ENCODE results near the gene KCNK3.

- TF ChIP-seq POLR2A (IDR thresholded peaks at IDR 0.05; ENCODE audit: low read length): no peak
- no peak for TF ChIP-seq GATA1 (IDR thresholded peaks at IDR 0.05; ENCODE audit: low read depth, low read length)
These were observed 1.4 kb upstream of the KCNK3 start for GRCh38 chr2:26691161-26691560.

Measured in erythroblast (primary cell).